ENCODE measurements around the gene STAT5A. TPM values are rescaled to one million over a fixed set of nuclear protein-coding genes. Genes with fewer than 3 reads are reported as not detected.
"Not testable (repeated sequence)": the region's sequence is repeated elsewhere in the genome, so short reads cannot be mapped to it uniquely, and the experiment has no call there.

STAT5A gene
- total RNA-seq, 1 donor from 2014 or later, result 37.4 TPM

DNA sequence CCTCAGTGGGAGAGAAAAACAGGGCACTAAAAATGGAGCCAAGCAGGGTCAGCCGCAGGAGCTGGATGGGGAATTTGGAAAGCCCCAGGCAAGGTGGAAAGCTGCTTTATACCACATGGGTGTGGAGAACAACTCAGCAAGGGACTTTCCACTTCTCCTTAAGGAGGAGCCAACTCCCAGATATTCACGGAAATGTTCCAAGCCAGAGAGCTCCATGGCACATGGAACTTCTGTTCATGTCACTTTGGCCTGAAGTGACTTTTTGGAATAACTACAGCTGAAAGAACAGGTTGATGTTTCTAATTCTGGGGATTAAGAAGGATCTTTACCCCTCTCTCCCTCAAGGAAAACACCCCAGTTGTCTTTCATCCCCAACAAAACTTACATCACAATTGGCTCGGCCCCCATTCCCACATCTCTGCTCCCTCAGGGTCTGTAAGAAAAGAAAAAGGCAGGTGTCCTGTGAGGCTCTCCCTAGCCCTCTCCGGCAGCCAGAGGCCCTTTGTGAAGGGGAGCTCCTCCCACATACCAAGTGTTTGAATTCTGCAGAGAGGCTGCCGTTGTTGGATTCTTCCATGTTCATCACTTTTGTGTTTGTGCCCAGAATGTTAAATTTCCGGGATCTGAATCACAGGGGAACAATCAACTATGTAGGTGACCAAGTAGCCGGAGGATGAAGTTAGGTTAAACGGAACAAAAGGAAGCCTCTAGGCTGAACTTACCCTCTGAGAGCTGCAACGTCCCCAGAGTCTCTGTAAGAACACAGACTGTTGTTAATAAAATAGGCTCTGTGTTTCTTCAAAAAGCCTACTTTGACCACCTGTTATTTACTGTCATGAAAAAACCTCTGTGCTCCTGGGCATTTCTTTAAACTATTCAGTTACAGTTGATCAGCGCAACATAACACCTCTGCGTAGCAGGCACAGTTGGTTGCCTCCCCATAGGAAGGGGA, 41.0 kb downstream of the STAT5A start:
- DNase-seq (ENCODE audit: low spot score), result no peak

DNA sequence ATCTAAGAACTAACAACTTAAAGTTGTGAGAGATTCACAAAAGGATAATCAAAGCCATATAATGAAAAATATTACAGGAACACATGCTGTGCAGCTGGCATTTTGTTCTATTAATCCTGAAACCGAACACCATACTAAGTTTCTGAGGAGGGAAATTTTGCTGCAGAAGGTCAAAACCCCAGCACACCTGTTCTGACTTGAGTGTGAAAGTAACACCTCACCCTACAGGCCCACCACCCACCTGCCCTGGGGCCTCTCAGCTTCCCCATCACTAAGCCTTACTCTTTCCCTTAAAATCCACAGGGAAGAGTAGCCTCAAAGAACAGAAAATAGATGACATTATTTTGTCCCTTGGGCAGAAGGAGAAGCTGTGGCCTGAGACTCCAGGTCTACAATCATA, 44.8 kb downstream of the STAT5A start:
- DNase-seq (ENCODE audit: low spot score), result no peak

DNA sequence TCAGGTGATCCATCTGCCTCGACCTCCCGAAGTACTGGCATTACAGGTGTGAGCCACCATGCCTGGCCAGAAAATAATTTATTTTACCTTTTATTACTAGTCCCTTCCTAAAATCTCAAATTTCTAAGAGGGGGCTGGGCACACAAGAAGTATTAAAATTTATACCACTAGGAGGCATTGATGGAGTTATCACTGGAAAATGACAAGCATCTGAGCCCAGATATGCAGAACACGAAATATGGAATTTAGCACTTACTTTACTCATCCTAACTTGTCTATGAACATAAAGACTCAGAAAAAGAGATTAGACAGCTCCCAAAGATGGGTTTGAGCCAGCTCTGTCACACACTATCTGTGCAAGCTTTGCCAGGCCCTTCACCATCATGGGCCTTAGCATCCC, 46.4 kb downstream of the STAT5A start:
- no peak for DNase-seq (ENCODE audit: low spot score)

DNA sequence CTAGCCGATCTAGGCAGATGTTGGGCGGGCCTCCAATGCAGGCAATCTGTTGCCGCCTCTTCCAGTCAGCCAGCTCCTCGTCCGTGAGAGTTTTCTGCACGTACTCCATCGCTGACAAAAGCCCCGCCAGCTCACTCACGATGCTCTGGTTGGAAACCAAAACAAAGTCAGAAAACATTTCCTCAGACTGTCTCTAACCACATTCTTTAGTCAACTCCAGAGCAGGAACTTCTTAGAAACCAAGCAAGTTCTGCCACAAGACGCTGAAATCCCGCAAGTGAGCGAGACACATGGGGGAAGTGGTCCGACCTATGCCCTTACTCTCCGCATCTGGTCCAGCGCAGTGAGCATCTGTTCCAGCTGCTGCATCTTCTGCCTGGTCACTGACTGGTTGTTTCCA, 49.1 kb downstream of the STAT5A start:
- no peak for DNase-seq (ENCODE audit: low spot score)

DNA sequence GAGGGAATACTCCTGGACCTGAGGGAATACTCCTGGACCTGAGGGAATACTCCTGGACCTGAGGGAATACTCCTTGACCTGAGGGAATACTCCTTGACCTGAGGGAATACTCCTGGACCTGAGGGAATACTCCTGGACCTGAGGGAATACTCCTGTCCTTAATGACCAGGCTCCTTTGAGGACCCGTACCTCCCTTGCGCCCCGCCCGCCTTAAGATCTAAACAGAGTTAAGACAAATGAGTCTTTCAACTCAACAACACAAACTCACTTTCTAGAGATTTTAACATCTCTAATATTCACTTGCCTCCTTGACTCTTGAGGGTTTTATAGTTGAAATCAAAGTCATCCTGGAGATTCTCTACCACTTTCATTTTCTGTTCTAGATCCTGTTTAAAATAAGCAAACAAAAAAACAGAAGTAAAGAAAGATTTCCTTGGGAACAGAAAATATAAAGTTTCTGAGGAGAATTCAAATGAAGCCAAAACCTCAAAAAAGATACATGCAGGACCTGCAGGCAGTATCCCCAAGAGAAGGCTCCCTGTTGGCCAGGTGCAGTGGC, 50.2 kb downstream of the STAT5A start:
- no peak for DNase-seq (ENCODE audit: low spot score)

DNA sequence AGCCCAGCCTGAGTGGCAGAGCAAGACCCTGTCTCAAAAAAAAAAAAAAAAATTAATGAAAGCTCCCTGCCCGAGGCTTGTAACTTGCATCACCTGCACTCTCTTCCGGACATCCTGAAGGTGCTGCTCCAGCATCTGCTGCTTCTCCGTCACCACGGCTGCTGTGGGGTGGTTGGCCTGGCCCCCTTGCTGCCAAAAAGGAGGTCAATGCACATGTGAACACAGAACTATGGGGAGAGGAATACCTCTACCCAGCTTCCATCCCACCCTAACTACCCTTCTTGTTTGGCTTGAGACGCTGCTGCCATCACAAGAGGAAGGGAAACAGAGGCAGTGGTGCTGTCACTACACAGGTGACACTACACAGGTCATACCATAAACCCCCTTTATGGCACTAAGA, 50.9 kb downstream of the STAT5A start:
- DNase-seq (ENCODE audit: low spot score), result no peak

DNA sequence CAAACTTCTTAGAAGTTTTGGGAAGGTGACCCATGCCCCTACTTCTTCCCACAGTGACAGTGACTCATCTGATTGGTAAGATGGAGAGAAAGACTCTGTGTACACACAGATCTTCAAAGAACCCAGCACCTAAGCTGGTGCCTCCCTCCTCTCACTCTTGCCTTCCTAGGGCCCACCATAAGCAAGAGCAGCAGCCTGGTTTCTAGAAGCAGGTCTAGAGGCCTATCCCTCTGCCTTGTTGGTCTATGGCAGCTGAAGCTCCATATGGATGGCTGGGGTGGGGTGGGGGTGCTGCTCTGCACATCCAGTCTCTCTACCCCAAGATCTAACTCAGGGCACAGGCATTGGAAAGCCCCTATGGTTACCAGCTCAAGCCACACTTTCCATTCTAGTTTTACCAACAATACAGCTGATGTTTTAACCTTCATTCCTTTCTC, 52.4 kb downstream of the STAT5A start:
- DNase-seq (ENCODE audit: low spot score), result no peak

DNA sequence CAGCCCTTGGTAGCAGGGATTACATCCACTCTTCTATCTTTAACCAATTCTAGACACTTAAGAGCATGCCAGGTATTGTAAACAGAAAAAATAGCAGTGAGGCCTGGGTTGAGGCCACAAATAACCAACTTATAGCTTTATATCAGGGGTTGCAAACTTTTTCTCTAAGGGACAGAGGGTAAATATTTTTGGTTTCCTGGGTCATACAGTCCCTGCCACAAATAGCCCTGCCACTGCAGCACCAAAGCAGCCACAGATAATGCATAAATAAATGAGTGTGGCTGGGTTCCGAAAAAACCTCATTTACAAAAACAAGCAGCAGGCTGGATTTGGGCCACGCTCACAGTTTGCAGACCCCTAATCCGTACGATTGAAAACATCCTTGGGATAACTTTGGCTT, 53.3 kb downstream of the STAT5A start:
- DNase-seq (ENCODE audit: low spot score), result no peak

DNA sequence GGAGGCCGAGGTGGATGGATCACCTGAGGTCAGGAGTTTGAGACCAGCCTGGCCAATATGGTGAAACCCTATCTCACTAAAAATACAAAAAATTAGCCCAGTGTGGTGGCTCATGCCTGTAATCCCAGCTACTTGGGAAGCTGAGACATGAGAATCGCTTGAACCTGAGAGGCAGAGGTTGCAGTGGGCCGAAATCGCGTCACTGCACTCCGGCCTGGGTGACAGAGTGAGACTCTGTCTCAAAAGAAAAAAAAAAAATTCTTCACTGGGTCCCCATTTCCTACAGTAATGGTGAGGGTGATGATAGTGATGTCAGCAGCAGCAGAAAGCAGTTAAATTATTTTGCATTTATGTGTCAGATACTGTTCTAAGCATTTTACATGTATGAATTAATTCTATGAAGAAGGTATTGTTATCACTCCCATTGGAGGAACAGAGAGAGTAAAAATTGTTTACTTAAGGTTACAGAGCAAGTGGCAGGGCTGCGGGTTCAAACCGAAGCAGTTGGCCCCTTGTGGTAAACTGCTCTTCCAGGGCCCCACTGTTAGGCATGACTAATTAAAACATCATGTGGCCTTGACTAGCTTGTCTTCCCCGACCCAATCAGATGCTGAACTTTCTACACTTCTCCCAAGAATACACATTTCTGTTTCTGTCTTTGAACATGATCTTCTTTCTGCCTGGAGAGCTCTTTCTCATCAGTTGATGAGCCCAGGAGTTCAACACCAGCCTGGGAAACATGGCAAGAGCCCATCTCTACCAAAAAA, 54.1 kb downstream of the STAT5A start:
- no peak for DNase-seq (ENCODE audit: low spot score)

DNA sequence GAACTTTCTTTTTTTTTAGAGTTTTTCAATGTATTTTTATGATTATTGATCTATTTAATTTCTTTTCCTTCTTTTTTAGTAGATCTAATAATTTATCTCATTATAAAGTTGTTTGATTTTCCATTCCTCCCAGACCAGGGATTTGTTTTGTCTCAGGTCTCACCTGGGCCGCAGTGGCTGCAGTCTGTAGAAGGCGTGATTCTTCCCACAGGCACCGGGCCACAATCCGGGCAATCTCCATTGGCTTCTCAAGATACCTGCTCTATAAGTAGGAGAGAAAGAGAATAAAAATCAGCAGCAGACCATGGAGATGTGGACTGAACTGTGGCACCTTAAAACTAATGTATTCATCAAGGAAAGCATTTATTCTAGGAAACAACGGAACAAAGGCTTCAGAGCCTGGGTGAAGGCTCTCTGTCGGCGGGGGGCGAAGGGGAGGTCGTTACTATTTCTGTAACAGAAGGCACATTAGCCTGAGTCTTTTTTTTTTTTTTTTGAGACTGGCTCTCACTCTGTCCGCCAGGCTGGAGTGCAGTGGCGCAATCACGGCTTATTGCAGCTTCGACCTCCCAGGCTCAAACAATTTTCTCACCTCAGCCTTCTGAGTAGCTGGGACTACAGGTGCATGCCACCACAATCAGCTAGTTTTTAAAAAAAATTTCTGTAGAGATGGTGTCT, 57.2 kb downstream of the STAT5A start:
- no peak for DNase-seq (ENCODE audit: low spot score)

DNA sequence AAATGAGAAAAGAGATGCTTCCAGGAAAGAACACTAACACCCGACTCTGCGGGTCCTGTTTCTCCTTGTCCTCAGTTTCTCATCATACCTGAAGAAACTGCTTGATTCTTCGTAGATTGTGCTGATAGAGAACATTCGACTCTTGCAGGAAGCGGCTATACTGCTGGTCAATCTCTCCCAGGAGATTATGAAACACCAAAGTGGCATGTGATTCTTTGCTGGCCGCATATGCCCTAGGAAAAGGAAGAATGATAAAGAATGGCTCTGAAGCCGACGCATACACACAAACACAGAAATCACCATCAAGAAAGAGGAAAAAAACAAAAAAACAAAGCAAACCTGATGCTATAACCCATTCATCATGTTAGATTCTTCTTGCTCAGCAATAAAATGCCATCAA, 58.2 kb downstream of the STAT5A start:
- DNase-seq (ENCODE audit: low spot score), result no peak

DNA sequence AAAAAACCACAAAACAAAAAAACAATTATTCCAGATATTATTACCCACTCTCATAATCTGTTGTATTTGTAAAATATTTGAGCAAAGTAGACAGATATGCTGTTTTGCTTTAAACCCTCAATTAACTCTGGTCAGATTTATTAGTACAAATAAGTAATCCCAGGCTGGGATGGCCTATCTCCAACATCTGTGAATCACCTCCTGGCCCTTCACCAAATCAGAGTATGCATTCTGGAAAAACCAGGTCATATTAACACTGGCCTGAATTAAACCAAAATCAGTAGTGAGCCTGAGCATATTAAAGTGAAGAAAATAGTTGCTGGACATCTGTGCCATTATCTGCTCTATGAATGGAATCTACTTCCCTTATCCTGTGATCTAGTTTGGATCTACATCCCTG, 58.9 kb downstream of the STAT5A start:
- DNase-seq (ENCODE audit: low spot score), result peak; percentile 69

DNA sequence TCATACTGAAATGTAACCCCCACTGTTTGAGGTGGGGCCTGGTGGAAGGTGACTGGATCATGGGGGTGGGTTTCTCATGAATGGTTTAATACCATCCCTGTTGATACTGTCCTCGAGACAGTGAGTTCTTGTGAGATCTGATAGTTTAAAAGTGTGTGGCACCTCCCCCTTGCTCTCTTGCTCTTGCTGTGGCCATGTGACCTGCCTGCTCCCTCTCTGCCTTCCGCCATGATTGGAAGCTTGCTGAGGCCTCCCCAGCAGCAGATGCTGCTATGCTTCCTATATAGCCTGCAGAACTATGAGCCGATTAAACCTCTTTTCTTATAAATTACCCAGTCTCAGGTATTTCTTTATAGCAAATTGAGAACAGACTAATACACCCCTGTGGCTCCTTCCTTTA, 59.3 kb downstream of the STAT5A start:
- DNase-seq (ENCODE audit: low spot score), result no peak

DNA sequence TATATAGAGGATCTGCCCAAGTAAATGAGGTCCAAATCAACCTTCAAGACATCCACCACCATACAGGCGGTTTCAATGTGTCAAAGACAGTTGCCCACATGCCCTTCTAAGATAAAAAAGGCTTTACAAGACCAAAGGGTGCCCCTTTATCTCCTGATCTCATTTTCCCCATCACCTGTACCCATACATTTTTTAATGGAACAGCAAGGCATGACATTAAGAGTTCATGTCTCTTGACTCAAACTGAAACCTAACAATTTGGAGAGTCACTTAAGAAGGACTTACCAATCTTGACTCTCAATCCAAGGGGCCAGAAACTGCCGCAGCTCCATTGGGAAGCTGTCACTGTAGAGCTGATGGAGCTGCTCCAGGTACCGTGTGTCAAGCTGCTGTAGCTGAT, 59.8 kb downstream of the STAT5A start:
- no peak for DNase-seq (ENCODE audit: low spot score)

DNA sequence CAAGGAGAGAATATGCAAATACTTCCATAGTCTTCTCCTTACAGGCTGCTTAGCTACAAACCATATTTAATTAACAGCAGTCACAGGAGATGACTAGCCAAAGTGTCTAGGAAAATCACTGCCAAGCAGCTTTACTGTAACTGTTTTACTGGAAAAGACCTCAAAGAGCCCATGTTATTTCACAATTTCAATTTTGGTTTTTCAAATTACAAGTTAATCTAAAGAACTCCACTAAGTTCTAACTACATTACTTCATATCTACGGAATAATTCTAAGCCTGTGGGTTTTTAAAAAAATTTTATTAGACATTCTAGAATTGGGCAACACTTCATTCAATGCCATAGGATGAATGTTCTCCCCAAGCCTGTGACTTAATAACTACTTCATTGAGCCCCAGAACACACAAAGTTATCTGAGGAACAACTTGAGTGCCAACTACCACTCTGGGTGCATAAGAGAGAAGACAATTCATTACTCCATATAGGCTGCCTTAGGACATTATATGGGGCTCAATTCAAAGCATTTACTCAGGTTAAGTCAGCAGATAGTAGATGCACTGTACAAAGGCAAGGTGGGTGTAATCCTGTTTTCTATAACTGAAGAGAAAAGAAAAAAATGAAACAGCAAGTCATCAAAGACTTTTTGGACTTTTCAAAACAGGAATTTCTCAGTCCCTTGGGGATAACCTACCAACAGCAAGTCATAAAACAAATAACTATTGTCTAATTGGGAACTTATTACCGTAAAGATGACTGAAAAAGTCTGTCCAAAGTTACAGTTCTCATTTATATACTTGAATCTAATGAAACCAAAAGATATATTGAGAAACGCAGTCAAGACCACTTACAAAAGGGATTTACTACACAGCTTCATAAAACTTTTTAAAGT, 66.9 kb downstream of the STAT5A start:
- DNase-seq (ENCODE audit: low spot score), result no peak

DNA sequence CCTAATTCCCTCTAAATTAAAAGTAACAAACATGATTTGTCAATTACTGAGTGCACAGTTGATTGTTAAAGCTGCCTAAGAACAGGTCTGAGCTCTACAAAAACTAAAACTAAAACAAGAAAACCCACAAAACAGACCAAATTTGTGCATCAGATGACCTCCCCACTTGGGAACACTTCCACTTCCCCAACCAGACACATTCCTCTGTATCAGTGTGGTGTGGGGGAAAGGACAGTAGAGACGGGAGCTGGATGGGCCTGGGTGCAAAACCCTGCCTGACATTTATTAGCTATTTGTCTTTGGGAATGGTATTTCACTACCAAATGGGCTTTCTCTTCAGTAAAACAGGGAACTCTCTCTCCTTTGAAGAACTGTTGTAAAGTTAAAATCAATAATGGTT, 70.1 kb downstream of the STAT5A start:
- no peak for DNase-seq (ENCODE audit: low spot score)

DNA sequence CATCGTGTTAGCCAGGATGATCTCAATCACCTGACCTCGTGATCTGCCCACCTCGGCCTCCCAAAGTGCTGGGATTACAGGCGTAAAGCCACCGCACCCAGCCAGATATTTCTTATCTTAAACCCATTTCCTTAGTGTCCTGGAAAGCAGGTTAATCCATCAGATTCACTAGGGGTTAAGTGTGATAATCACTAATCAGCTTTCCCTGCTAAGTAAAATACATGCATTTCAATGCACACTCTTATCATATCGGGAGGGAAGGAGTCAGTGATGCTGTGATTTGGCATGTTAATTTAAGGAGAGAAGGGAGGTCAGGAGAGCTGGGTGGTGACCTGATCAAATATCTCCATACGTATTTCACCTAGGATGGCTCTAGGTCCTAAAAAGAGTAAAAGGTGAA, 70.8 kb downstream of the STAT5A start:
- no peak for DNase-seq (ENCODE audit: low spot score)

DNA sequence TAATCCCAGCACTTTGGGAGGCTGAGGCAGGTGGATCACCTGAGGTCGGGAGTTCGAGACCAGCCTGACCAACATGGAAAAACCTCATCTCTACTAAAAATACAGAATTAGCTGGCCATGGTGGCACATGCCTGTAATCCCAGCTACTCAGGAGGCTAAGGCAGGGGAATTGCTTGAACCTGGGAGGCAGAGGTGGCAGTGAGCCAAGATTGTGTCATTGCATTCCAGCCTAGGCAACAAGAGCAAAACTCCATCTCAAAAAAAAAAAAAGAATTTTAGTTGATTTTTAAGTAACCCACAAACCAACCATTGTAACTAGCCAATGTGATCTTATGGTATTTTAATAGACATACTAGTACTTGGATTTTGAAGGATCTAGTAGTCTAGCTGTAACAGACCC, 72.1 kb downstream of the STAT5A start:
- DNase-seq (ENCODE audit: low spot score), result not testable (repeated sequence)

Measured in ureter (tissue), 1 donor.